ENCODE measurements around the gene POU6F1.

POU6F1 gene

DNA sequence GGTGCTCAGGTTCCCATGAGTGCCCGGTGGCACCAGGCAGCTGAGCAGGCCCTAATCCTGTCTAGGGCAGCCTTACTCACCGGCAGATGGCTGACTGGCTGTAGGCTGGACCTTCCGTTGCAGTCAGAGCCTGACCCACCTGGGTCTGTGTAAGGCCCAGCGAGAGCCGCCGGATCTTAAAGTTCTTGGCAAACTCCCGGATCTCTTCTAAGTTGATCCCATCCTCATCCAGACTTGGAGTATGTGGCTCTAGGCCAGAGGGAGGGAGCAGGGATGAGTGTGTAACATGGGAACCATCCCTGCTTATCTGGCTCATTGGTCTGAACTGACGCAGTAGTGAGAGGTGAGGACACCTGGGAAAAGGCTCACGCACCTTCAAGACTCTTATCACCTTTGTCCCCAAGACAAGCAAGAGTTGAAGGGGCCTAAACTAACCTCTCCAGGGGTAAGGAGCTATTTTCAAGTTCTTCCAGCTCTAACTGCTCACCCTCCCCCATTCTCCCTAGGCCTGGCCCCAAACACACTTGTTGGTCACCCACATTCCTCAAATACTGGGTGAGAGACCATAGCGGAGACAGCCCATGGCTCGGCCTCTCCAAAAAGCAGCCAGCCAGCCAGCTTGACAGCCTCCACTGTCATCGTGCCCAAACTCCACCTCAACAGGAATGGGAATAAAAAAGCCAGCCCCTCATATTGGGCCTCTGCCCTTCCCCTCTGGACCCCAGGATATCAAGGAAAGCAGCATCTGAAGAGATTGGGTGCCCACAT is 26.2 kb downstream of the POU6F1 start:
- Histone ChIP-seq H2AFZ (ENCODE audit: low read length) (no peak overlapping the region), H3K9me2 (replicated peaks; ENCODE audit: low read depth, low read length) (no peaks in the 10 kb centered on the region), H3K27me3 (ENCODE audit: insufficient read depth, low read length, poor library complexity, severe bottlenecking) (no peaks in the 10 kb centered on the region), H3K4me3 (ENCODE audit: low read length, poor library complexity, severe bottlenecking) (no peak overlapping the region), H3K4me2 (ENCODE audit: low read depth, low read length, poor library complexity, severe bottlenecking) (no peak overlapping the region), H3K9ac (ENCODE audit: low read depth, low read length, poor library complexity, severe bottlenecking) (no peak overlapping the region), H3F3A (ENCODE audit: low read depth) (no peaks in the 10 kb centered on the region), H4K20me1 (ENCODE audit: insufficient read depth, low read length, poor library complexity, severe bottlenecking) (no peaks in the 10 kb centered on the region), H3K9me3 (ENCODE audit: insufficient read depth, low read depth, low read length) (no peaks in the 10 kb centered on the region), H3K36me3 (ENCODE audit: insufficient read depth, low read length) (no peaks in the 10 kb centered on the region), H3K79me2 (ENCODE audit: insufficient read depth, low read length) (no peaks in the 10 kb centered on the region), H3K4me1 (ENCODE audit: insufficient read depth, low read length, poor library complexity, severe bottlenecking) (peaks cover 8% of the 10 kb centered on the region)
- TF ChIP-seq EZH2phosphoT487 (IDR thresholded peaks at IDR 0.05; ENCODE audit: borderline replicate concordance): no peak
- TF ChIP-seq, protein P1, sequence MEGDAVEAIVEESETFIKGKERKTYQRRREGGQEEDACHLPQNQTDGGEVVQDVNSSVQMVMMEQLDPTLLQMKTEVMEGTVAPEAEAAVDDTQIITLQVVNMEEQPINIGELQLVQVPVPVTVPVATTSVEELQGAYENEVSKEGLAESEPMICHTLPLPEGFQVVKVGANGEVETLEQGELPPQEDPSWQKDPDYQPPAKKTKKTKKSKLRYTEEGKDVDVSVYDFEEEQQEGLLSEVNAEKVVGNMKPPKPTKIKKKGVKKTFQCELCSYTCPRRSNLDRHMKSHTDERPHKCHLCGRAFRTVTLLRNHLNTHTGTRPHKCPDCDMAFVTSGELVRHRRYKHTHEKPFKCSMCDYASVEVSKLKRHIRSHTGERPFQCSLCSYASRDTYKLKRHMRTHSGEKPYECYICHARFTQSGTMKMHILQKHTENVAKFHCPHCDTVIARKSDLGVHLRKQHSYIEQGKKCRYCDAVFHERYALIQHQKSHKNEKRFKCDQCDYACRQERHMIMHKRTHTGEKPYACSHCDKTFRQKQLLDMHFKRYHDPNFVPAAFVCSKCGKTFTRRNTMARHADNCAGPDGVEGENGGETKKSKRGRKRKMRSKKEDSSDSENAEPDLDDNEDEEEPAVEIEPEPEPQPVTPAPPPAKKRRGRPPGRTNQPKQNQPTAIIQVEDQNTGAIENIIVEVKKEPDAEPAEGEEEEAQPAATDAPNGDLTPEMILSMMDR (conservative IDR thresholded peaks at IDR 0.05; ENCODE audit: low read length): no peak

DNA sequence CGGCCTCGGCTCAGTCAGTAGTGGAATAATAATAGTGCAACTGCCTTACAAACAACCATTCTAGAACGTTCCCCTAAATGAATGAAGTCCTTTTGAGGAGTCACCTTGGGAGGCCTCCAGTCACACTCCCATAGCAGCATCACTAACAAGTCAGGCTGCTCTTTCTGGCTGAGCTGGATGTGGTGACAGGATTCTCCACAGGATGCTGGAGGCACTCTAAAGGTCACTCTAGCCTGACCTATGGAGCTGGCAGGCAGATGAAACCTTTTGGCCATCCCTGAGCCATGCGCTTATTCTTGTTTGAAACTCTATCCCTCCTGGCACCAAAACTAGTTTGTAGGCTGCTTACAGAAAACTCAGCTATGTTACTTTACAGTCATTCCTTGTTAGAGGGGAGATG is 27.0 kb downstream of the POU6F1 start:
- Histone ChIP-seq H3K4me1 (ENCODE audit: insufficient read depth, low read length, poor library complexity, severe bottlenecking) (peaks cover 15% of the 10 kb centered on the region), H3F3A (ENCODE audit: low read depth) (no peaks in the 10 kb centered on the region)

DNA sequence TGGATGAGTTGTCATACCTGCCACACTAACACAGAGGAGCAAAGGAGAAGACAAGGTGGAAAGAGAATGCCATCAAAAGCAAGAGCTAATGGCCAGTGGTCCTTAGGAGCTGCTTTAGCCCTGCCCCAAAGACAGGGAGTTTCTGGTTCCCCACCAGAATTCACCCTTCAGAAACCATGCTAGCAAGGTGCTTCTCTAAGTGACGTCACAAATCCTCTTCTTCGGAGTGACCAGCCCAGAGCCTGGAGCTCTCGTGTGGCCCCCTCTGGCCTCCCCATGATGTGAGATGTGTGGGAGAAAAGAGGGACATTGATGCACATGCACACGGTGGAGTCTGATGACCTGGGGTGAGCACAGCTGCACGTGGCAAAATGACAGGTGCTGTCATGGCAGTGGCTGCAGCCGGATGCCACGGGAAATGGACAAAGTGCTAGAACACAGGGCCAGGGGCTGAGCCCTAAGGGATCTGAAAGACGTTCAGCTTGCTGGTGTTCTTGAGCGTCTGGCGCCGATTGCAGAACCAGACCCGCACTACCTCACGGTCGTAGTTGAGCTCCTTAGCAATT is 28.0 kb downstream of the POU6F1 start:
- Histone ChIP-seq H3K4me2 (ENCODE audit: low read depth, low read length, poor library complexity, severe bottlenecking) (no peak overlapping the region), H3K9ac (ENCODE audit: low read depth, low read length, poor library complexity, severe bottlenecking) (no peak overlapping the region), H3F3A (ENCODE audit: low read depth) (no peaks in the 10 kb centered on the region), H3K9me2 (replicated peaks; ENCODE audit: low read depth, low read length) (no peaks in the 10 kb centered on the region), H3K4me3 (ENCODE audit: low read length, poor library complexity, severe bottlenecking) (no peak overlapping the region), H3K9me3 (ENCODE audit: insufficient read depth, low read depth, low read length) (no peaks in the 10 kb centered on the region), H3K4me1 (ENCODE audit: insufficient read depth, low read length, poor library complexity, severe bottlenecking) (peaks cover 15% of the 10 kb centered on the region), H4K20me1 (ENCODE audit: insufficient read depth, low read length, poor library complexity, severe bottlenecking) (no peaks in the 10 kb centered on the region), H3K27me3 (ENCODE audit: insufficient read depth, low read length, poor library complexity, severe bottlenecking) (no peaks in the 10 kb centered on the region), H3K36me3 (ENCODE audit: insufficient read depth, low read length) (no peaks in the 10 kb centered on the region), H3K79me2 (ENCODE audit: insufficient read depth, low read length) (no peaks in the 10 kb centered on the region), H2AFZ (ENCODE audit: low read length) (no peak overlapping the region)
- TF ChIP-seq, protein P1 (conservative IDR thresholded peaks at IDR 0.05; ENCODE audit: low read length): no peak
- no peak for TF ChIP-seq EZH2phosphoT487 (IDR thresholded peaks at IDR 0.05; ENCODE audit: borderline replicate concordance)

More for the DNA sequence above, 27.0 kb downstream of the POU6F1 start:
- no peak for TF ChIP-seq EZH2phosphoT487 (IDR thresholded peaks at IDR 0.05; ENCODE audit: borderline replicate concordance)
- TF ChIP-seq, protein P1 (conservative IDR thresholded peaks at IDR 0.05; ENCODE audit: low read length): no peak
- no peaks in the 10 kb centered on the region for H3K9me2 ChIP-seq (replicated peaks; ENCODE audit: low read depth, low read length)
- H3K4me3 ChIP-seq (ENCODE audit: low read length, poor library complexity, severe bottlenecking): no peak overlapping the region
- H2AFZ ChIP-seq (ENCODE audit: low read length): no peak overlapping the region
- H3K4me2 ChIP-seq (ENCODE audit: low read depth, low read length, poor library complexity, severe bottlenecking): no peak overlapping the region
- H3K27me3 ChIP-seq (ENCODE audit: insufficient read depth, low read length, poor library complexity, severe bottlenecking): no peaks in the 10 kb centered on the region
- H4K20me1 ChIP-seq (ENCODE audit: insufficient read depth, low read length, poor library complexity, severe bottlenecking): no peaks in the 10 kb centered on the region
- H3K9me3 ChIP-seq (ENCODE audit: insufficient read depth, low read depth, low read length): no peaks in the 10 kb centered on the region
- H3K36me3 ChIP-seq (ENCODE audit: insufficient read depth, low read length): no peaks in the 10 kb centered on the region
- H3K9ac ChIP-seq (ENCODE audit: low read depth, low read length, poor library complexity, severe bottlenecking): no peak overlapping the region
- no peaks in the 10 kb centered on the region for H3K79me2 ChIP-seq (ENCODE audit: insufficient read depth, low read length)

All from Loucy (cell line).